ENCODE data around the gene NRG2. TPM values are rescaled to one million over a fixed set of nuclear protein-coding genes. Genes with fewer than 3 reads are reported as not detected.

NRG2 gene
- total and polyA plus RNA-seq, 2 donors = 1.4 to 5.1 TPM

DNA sequence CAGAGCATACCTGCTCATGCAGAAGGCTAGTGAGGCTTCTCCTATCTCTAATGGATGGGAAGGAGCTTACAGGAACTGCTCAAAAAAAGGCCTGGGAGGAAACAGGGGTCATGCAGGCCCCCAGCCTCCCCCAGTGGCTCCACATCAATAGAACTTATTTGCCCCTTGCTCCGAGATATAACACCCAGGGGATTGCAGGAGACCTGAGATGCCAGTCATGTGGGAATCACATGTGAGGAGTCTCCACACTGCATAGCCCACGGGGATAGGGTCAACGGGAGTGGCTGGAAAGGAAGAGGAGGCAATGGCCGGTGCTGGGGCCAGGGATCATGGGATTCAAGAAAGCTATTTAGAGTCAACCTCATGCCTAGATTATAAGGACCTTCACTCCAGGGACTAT is 76.2 kb downstream of the NRG2 start:
- no peaks in the 10 kb centered on the region for H3K4me1 ChIP-seq (ENCODE audit: insufficient read depth)
- no peak overlapping the region for H3K4me3 ChIP-seq (ENCODE audit: low read depth, low read length)
- no peak overlapping the region for H3K27ac ChIP-seq (ENCODE audit: low read depth)
- DNase-seq (ENCODE audit: extremely low spot score) = no peak
- no peaks in the 10 kb centered on the region for H3K36me3 ChIP-seq (ENCODE audit: insufficient read depth)
- WGBS = 94% methylated on average over 4 of the region's 4 CpGs

DNA sequence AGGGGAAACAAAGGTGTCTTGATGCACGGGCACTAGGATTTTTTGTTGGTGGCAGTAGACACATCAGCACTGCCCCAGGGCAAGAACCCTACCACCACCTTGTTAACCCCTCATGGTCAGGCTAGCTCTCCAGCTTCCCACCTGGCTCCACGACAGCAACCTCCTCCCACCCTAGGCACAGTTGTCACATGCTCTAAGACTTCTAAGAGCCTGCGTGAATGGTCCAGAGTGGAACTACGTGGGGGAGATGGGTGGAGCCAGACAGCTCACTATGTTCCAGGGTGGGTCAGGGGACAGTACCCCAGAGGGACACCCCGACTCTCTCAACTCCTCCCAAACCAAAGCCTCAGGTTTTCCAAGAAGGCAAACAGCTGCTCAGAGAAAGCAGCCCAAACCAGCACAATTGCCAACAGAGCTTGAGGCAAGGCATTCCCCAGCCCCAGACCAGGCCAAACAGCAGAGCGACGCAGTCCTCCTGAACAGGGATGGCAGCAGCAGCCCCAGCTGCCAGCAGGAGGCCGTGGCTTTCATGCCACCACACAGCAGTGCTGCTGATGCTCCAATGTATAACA is 78.0 kb downstream of the NRG2 start:
- no peak overlapping the region for H3K27ac ChIP-seq (ENCODE audit: low read depth)

DNA sequence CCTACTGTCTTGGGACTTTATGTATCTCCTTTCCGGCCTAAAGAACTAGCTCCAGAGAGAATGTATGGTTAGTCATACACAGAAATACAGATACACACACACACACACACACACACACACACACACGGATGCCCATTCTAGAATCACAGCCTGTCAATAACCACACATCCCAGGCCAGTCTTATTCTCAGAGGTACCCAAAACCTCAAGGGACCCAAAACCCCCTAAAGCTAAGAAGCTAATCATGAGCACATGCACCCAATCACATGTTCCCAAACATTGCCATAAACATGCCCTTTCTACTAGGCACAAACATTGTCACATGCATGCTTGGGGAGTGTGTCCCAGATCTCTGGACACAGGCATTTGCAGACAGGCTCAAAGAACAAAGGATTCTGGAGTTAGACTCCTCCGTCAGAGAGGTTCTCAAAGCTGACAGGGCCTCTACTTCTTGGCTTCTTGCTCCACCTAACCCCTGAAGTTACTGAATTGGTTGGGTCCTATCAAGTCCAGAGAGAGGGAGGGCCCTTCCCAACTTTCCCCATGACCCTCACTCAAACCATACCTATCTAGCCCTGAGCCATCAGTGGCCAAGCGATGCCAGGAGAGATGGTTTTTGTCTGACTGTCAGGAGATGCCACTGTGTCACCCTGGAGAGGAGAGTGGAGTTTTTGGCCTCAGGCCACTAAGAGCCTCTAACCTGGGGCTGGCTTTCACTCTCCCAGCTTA is 78.7 kb downstream of the NRG2 start:
- H3K27ac ChIP-seq (ENCODE audit: low read depth) = no peak overlapping the region
- no peak for DNase-seq (ENCODE audit: extremely low spot score)
- no peaks in the 10 kb centered on the region for H3K4me1 ChIP-seq (ENCODE audit: insufficient read depth)
- no peaks in the 10 kb centered on the region for H3K36me3 ChIP-seq (ENCODE audit: insufficient read depth)
- 92% methylated on average over 4 of the region's 4 CpGs for WGBS
- no peak overlapping the region for H3K4me3 ChIP-seq (ENCODE audit: low read depth, low read length)

More for the DNA sequence above, 78.0 kb downstream of the NRG2 start:
- WGBS = 79% methylated on average over 8 of the region's 8 CpGs
- no peaks in the 10 kb centered on the region for H3K4me1 ChIP-seq (ENCODE audit: insufficient read depth)
- no peak for DNase-seq (ENCODE audit: extremely low spot score)
- no peak overlapping the region for H3K4me3 ChIP-seq (ENCODE audit: low read depth, low read length)
- H3K36me3 ChIP-seq (ENCODE audit: insufficient read depth) = no peaks in the 10 kb centered on the region

DNA sequence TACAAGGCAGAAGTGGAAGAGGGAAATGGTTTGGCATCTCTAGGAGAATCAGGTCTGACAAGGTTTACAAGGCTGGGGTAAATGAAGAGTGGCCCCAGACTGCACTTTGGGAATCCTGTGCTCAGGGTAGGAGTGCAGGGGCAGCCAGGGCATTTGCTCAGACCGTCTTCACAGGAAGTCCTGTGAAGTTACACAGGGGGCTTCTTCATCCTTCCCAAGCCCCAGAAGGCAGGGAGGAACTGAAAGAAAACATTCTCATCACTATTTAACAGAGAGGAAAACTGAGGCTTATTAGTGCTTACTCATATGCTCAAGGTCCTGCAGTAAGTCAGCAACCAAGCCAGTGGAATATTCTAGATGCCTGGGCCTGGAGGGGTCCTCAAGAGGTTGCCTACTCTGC is 80.7 kb downstream of the NRG2 start:
- no peak overlapping the region for H3K4me3 ChIP-seq (ENCODE audit: low read depth, low read length)
- no peak overlapping the region for H3K27ac ChIP-seq (ENCODE audit: low read depth)
- no peaks in the 10 kb centered on the region for H3K36me3 ChIP-seq (ENCODE audit: insufficient read depth)
- no peaks in the 10 kb centered on the region for H3K4me1 ChIP-seq (ENCODE audit: insufficient read depth)
- DNase-seq (ENCODE audit: extremely low spot score) = no peak
- 53% methylated on average over 1 of the region's 1 CpG for WGBS

DNA sequence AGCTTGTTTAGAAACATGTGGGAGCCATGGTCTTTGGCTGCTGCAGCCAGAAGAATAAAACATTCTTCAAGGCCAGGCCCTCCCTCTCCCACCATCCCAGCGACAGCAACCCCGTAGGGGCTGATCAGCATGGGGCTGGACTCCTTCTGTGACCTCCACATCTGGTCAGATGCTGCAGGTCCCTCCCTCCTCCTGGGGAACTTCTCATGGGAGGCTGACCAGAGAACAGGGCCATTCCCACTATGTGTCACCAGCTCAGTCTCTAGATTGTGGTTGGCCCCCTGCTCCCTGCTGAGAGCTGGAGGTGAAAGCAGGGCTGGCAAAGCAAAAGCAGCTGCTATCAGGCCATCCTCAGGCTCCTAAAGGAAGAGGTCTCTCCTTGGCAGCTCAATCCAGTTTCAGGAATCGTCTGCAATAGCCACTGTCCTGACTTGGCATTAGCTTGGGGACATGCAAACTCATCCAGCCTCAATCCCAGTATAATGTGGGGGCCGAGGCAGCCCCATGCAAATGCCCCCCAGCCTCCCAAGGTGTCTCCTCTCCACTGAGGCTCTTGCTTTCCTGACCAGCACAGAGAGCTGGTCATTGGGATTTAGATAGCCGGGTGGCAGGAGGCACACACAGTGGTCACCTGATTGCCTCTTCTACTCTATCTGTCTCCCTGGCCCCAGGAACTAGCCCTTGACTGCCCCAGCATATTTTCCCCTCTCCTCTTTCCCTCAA is 81.5 kb downstream of the NRG2 start:
- no peak for DNase-seq (ENCODE audit: extremely low spot score)
- no peak overlapping the region for H3K27ac ChIP-seq (ENCODE audit: low read depth)
- no peaks in the 10 kb centered on the region for H3K36me3 ChIP-seq (ENCODE audit: insufficient read depth)
- H3K4me1 ChIP-seq (ENCODE audit: insufficient read depth) = no peaks in the 10 kb centered on the region
- 69% methylated on average over 5 of the region's 5 CpGs for WGBS
- H3K4me3 ChIP-seq (ENCODE audit: low read depth, low read length) = no peak overlapping the region

DNA sequence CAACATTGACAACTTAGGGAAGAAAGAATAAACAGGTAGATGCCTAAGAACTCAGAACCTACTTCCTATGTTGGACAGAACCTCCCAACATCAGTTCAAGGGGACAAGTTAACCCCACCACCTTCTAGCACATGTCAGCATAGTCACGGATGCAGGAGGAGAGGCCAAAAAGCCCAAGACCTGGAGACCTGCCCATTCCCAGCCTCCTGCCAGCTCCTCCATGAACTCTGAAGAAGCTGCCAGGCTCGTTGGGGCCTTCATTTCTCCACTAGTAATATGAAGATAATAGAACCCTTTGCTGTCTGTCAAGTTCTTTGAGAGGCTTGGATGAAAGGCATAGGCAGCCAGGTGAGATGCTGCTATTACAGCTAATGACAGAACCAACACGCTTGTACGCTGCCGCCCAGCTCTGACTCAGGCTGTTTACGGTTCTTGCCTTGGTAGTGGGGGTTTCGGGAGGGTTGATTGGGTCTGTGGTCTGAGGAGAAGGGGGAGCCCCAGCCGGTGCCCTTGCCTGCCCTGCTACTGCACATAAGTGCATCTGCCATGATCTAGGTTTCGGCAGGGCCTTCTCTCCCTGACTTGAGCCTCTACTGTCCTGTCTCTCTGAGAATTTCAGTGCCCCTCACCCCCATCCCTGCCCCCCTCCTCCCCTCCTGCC is 82.2 kb downstream of the NRG2 start:
- Histone ChIP-seq H3K27ac (ENCODE audit: low read depth) (no peak overlapping the region), H3K4me3 (ENCODE audit: low read depth, low read length) (no peak overlapping the region), H3K36me3 (ENCODE audit: insufficient read depth) (no peaks in the 10 kb centered on the region), H3K4me1 (ENCODE audit: insufficient read depth) (no peaks in the 10 kb centered on the region)
- DNase-seq (ENCODE audit: extremely low spot score) = no peak
- WGBS = 85% methylated on average over 9 of the region's 9 CpGs

DNA sequence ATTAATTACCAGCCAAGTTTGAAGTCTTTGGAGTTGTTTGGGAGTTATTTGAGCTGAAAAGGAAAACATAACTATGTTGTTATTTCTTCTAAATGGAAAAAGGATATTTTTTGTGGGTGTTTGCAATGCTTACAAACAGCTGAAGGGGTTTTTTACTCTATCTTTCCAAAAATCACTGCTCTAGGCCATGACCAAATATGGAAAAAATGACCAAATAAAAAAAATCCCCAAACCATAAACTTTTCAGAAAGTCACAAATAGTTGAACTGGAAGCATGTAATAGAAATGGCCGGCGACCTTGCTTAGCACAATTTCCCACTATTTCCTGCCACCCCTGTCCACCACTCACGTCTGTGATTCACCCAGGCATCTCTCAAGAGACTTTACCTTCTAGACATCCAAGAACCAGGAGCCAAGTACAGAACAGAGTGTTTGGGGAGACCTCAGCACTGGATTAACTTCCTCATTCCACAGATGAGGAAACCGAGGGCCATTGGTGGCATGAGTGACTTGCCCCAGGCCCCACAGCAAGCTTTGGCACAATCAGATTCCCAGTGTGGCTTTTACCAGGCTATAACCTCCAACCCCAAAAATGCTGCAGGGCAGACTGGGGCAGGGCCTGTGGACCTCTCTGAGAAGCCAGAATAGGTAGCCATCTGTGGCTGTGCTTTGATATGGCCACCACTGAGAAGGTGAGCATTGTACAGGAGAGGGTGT is 84.5 kb downstream of the NRG2 start:
- no peak overlapping the region for H3K4me3 ChIP-seq (ENCODE audit: low read depth, low read length)
- no peaks in the 10 kb centered on the region for H3K4me1 ChIP-seq (ENCODE audit: insufficient read depth)
- no peaks in the 10 kb centered on the region for H3K36me3 ChIP-seq (ENCODE audit: insufficient read depth)
- H3K27ac ChIP-seq (ENCODE audit: low read depth) = no peak overlapping the region
- DNase-seq (ENCODE audit: extremely low spot score) = no peak
- 72% methylated on average over 4 of the region's 4 CpGs for WGBS

DNA sequence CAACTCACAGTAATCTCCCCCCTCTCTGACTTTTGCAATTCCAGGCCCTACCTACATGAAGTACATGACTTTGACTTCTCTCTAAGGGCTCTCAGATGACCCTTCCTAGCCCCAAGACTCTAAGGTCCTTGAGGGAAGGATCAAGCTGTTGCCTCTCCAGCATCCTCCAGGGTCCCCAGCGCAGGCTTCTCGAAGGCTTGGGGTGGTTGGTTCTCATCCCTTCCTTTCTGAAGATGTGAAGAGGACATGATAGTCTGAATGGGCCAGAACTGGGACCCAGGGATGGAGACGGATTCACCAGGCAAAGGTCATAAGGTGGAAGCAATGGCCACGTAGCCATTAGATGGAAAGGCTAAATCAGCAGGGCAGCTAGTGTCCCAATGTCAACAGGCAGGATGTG is 86.8 kb downstream of the NRG2 start:
- 92% methylated on average over 4 of the region's 4 CpGs for WGBS
- Histone ChIP-seq H3K27ac (ENCODE audit: low read depth) (no peak overlapping the region), H3K4me3 (ENCODE audit: low read depth, low read length) (no peak overlapping the region), H3K36me3 (ENCODE audit: insufficient read depth) (no peaks in the 10 kb centered on the region), H3K4me1 (ENCODE audit: insufficient read depth) (no peaks in the 10 kb centered on the region)
- DNase-seq (ENCODE audit: extremely low spot score) = no peak

DNA sequence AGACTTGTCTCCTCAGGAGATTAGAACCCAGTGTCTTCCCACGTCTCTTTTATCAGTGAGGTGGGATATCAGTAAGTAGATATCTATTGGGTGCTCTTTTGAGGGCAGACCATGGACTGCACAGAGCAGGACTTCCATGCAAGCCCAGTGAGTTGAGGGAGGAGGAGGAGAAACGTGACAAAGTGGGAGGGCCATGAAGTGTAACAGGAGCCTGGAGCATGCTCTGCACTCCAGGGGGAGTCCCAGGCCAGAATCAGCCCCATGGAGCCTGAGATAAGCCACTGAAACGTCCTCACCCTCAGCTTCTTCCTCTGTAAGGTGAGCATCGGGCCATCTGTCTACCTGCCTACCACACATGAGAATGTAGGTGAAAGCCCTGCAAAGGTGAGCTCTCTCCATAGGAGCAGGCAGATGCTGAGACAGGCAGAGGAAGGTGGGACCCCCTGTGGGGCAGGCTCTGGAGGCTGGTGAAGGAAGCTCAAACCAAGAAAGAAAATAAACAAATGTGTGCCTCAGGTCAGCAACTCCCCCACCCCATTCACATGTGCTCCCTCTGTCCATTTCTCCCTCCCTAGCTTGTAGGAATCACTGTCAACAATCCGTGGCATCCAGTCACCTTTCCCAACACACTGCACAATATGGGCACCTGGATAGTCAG is 87.4 kb downstream of the NRG2 start:
- 60% methylated on average over 5 of the region's 5 CpGs for WGBS
- no peak for DNase-seq (ENCODE audit: extremely low spot score)

DNA sequence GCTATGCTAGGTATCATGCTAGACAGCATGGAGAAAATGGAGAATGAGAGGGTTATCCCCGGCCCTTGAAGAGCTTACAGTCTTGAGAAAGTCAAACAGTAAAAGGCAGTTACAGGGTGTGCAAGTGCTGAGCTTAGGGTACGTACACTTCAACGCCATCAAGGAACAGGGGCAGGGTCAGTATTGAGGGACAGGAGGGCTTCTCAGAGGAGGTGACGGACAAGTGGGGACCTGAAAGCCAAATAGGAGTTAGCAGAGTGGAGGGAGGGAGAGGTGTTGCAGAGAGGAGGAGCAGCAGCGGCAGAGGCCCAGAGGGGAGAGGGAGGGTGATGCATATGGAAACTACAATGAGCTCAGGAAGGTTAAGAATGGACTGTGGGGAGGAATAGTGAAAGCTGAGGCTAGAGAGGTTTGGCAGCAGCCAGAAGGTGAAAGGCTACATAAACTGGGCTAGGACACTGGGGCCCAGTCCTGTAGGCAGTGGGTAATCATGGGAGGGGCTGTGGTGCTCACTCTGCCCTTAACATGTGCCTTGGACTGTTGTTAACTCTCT is 88.0 kb downstream of the NRG2 start:
- WGBS = 91% methylated on average over 5 of the region's 5 CpGs
- Histone ChIP-seq H3K36me3 (ENCODE audit: insufficient read depth) (no peaks in the 10 kb centered on the region), H3K4me1 (ENCODE audit: insufficient read depth) (no peaks in the 10 kb centered on the region), H3K4me3 (ENCODE audit: low read depth, low read length) (no peak overlapping the region), H3K27ac (ENCODE audit: low read depth) (no peak overlapping the region)
- no peak for DNase-seq (ENCODE audit: extremely low spot score)

More for the DNA sequence above, 87.4 kb downstream of the NRG2 start:
- H3K27ac ChIP-seq (ENCODE audit: low read depth) = no peak overlapping the region
- H3K4me3 ChIP-seq (ENCODE audit: low read depth, low read length) = no peak overlapping the region
- no peaks in the 10 kb centered on the region for H3K4me1 ChIP-seq (ENCODE audit: insufficient read depth)
- H3K36me3 ChIP-seq (ENCODE audit: insufficient read depth) = no peaks in the 10 kb centered on the region

DNA sequence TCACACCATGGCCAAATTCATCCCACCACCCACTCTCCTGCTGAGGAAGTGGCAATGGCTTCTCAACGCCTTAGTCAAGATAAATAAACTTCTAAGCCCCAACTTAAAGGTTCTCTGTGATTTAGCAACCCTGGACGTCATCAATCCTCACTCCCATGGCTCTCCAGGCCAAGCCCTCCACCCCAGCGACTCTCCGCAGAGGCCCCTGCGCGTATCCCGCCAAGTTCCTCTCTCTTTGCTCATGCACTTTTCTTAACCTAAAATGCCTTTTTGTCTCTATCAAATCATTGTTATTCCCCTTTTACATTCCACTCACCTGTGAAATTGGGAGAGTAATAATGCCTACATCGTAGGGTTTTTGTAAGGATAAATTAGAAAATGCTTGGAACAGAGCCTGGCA is 88.6 kb downstream of the NRG2 start:
- WGBS = 87% methylated on average over 8 of the region's 8 CpGs
- no peak for DNase-seq (ENCODE audit: extremely low spot score)
- H3K4me3 ChIP-seq (ENCODE audit: low read depth, low read length) = no peak overlapping the region
- H3K4me1 ChIP-seq (ENCODE audit: insufficient read depth) = no peaks in the 10 kb centered on the region
- H3K36me3 ChIP-seq (ENCODE audit: insufficient read depth) = no peaks in the 10 kb centered on the region
- no peak overlapping the region for H3K27ac ChIP-seq (ENCODE audit: low read depth)

DNA sequence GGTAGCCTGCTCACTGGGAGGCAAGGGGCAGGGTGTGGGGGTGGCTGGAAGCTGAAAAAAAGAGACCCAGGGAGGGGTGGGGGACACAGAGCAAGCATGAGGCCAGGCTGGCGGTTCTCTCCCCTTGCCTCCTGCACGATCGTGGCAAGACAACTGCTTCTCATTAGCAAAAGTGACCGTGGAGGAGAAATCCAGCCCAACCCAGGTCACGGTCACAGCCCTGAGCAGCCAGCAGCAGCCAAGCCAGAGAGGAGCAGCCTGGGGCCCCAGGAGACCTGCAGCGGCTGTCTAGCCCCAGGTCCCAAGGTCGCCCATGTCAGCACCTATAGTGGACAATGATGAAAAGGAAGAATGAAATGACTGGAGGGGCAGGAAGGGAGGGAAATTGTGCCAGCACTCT is 89.1 kb downstream of the NRG2 start:
- no peak for DNase-seq (ENCODE audit: extremely low spot score)
- H3K4me3 ChIP-seq (ENCODE audit: low read depth, low read length) = no peak overlapping the region
- H3K27ac ChIP-seq (ENCODE audit: low read depth) = no peak overlapping the region
- WGBS = 81% methylated on average over 7 of the region's 7 CpGs
- H3K36me3 ChIP-seq (ENCODE audit: insufficient read depth) = no peaks in the 10 kb centered on the region
- H3K4me1 ChIP-seq (ENCODE audit: insufficient read depth) = no peaks in the 10 kb centered on the region

DNA sequence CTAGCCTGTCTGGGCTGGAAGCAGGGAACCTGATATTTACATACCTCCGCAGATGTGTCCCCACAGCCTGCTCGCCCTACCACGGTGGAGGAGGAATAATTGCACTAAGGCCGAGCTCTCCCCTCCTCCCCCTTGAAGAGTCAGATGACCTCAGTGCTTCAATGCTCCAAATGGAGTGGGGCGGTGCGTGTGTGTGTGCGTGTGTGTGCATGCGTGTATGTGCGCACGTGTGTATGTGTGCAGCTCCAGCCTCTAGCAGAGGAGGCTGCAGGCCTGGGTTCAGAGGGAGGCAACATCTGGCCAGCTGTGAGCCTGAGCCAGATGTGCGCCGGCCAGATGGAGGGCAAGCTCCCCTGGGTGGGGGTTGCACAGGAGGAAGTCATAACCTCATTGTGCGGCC is 90.5 kb downstream of the NRG2 start:
- WGBS = 84% methylated on average over 13 of the region's 13 CpGs
- H3K4me1 ChIP-seq (ENCODE audit: insufficient read depth) = no peaks in the 10 kb centered on the region
- no peak overlapping the region for H3K27ac ChIP-seq (ENCODE audit: low read depth)

More for the DNA sequence above, 90.5 kb downstream of the NRG2 start:
- no peak for DNase-seq (ENCODE audit: extremely low spot score)
- H3K4me3 ChIP-seq (ENCODE audit: low read depth, low read length) = no peak overlapping the region
- no peaks in the 10 kb centered on the region for H3K36me3 ChIP-seq (ENCODE audit: insufficient read depth)

Data from urinary bladder (tissue), 4 donors.